ENCODE data around the gene SMC1B. TPM values are rescaled to one million over a fixed set of nuclear protein-coding genes. Genes with fewer than 3 reads are reported as not detected.

Gene SMC1B
- total and polyA plus RNA-seq, 10 donors = 0.06 to 0.12 (median 0.10) TPM; not detected in 7

DNA sequence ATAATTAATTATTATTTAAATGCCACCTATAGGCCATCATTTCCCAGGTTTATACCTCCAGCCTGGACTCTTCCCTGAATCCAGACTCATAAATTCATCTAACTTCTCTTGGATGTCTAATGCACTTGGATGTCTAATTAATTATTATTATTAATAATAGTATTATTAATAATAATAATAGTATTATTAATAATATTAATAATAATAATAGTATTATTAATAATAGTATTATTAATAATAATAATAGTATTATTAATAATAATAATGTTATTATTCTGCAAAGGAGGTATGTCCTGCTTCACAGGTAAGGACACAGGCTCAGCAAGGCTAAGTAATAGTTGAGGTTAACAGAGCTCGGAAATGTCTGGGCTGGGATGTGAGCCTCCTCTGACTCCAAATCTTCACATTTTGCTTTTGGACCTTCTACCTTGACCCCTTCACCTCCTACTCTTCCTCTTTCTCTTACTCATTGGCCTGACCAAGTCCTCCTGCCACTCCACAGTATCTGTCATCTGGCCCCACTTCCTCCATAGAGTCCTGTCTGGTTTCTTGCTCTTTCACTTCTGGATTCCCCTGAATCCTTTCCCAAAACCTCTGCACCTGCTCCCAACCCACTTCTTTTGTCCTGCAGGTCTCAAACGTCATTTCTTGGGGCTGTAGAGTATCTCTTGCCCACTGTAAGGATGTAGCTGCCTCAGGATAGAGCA lies 8.1 kb upstream of the SMC1B start:
- peaks cover 0 to under 1% (median 0%) of the 10 kb centered on the region in 8 donors for H3K9me3 ChIP-seq
- H3K4me3 ChIP-seq = no peak overlapping the region
- peaks cover 0 to 8% (median 0%) of the 10 kb centered on the region in 6 donors for H3K4me1 ChIP-seq
- H3K27me3 ChIP-seq (replicated peaks in 1 of 7) = no peaks in the 10 kb centered on the region
- no peak overlapping the region for H3K27ac ChIP-seq
- intact Hi-C loops (cut with DNase I; ENCODE audit: low total_unique reads) = no loop called here
- TF ChIP-seq, protein P1, sequence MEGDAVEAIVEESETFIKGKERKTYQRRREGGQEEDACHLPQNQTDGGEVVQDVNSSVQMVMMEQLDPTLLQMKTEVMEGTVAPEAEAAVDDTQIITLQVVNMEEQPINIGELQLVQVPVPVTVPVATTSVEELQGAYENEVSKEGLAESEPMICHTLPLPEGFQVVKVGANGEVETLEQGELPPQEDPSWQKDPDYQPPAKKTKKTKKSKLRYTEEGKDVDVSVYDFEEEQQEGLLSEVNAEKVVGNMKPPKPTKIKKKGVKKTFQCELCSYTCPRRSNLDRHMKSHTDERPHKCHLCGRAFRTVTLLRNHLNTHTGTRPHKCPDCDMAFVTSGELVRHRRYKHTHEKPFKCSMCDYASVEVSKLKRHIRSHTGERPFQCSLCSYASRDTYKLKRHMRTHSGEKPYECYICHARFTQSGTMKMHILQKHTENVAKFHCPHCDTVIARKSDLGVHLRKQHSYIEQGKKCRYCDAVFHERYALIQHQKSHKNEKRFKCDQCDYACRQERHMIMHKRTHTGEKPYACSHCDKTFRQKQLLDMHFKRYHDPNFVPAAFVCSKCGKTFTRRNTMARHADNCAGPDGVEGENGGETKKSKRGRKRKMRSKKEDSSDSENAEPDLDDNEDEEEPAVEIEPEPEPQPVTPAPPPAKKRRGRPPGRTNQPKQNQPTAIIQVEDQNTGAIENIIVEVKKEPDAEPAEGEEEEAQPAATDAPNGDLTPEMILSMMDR (IDR thresholded peaks at IDR 0.05 in 8 of 11, conservative IDR thresholded peaks at IDR 0.05 in 3 of 11) = no peak
- TF ChIP-seq POLR2A (IDR thresholded peaks at IDR 0.05) (no peak), POLR2AphosphoS5 (IDR thresholded peaks at IDR 0.05) (no peak)
- H3K36me3 ChIP-seq = no peaks in the 10 kb centered on the region
- DNase-seq = no peak
- WGBS, 5 donors = 64 to 75% (median 72%) methylated on average over 2 of the region's 2 CpGs

DNA sequence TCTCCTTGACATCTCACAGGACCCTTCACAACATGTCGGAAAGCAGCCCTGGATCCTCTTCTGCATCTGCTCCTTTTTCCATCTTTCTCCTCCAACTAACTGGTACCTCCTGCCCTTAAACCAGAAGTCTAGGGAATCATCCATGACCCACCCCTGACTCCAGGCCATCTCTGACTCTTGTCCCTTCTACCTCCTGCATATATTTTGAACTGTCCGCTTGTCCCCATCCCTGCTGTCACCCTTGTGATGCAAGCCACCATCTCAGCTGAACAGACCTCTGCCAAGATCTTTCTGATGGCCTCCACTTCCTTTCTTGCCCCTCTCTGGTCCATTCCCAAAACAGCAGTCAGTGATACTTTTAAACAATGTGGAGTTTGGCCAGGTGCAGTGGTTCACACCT lies 7.1 kb upstream of the SMC1B start:
- no peaks in the 10 kb centered on the region for H3K27me3 ChIP-seq (replicated peaks in 1 of 7)
- no peaks in the 10 kb centered on the region for H3K9me3 ChIP-seq
- no peak for DNase-seq
- peaks cover 0 to 8% (median 0%) of the 10 kb centered on the region in 6 donors for H3K4me1 ChIP-seq
- no peak overlapping the region for H3K27ac ChIP-seq
- intact Hi-C loops (cut with DNase I; ENCODE audit: low total_unique reads) = no loop called here
- TF ChIP-seq POLR2AphosphoS5 (IDR thresholded peaks at IDR 0.05) (no peak), POLR2A (IDR thresholded peaks at IDR 0.05) (no peak)
- TF ChIP-seq, protein P1 (IDR thresholded peaks at IDR 0.05 in 8 of 11, conservative IDR thresholded peaks at IDR 0.05 in 3 of 11) = no peak
- no peak overlapping the region for H3K4me3 ChIP-seq
- 95 to 98% (median 96%) methylated on average over 2 of the region's 2 CpGs for whole genome bisulfite sequencing, 5 donors
- H3K36me3 ChIP-seq = no peaks in the 10 kb centered on the region

DNA sequence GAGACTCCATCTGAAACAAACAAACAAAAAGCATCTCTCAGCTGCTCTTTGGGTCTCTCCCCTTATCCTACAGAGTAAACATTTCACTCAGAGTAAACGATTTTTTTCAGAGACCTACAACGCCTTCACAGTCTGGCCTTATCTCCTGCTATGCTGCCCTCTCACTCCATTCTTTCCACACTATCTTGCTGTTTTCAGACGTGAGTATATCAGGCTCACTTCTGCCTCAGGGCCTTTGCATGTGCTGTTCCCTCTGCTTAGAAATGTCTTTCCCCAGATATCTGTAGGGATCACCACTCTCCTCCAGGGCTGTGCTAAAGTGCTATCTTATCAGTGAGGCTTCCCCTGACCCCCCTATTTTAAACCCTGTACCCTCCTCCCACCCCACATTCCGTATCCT lies 6.6 kb upstream of the SMC1B start:
- Histone ChIP-seq H3K36me3 (no peaks in the 10 kb centered on the region), H3K9me3 (no peaks in the 10 kb centered on the region), H3K4me3 (no peak overlapping the region), H3K27ac (no peak overlapping the region), H3K4me1 (peaks cover 0 to 8% (median 0%) of the 10 kb centered on the region in 6 donors), H3K27me3 (replicated peaks in 1 of 7) (no peaks in the 10 kb centered on the region)
- no peak for TF ChIP-seq POLR2A (IDR thresholded peaks at IDR 0.05)
- TF ChIP-seq, protein P1 (IDR thresholded peaks at IDR 0.05 in 8 of 11, conservative IDR thresholded peaks at IDR 0.05 in 3 of 11) = no peak
- no peak for TF ChIP-seq POLR2AphosphoS5 (IDR thresholded peaks at IDR 0.05)
- intact Hi-C loops (cut with DNase I; ENCODE audit: low total_unique reads) = no loop called here
- 83 to 93% (median 88%) methylated on average over 4 of the region's 4 CpGs for WGBS, 5 donors
- DNase-seq = no peak

DNA sequence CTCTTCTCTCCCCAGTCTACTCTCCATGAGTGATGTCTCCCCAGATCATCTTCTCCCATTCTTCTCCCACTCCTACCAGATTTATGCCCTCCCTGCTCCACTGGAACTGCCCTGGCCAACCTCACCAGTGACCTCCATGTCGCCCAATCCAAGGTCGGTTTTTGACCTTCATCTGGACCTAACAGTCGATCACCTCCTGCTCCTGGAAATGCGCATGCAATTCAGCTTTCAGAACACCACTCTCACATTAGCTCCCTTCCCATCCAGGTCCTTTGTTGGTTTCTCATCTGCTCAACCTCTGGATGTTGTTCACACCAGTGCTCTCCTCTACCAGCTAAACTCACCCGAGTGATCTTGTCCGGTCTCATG lies 5.4 kb upstream of the SMC1B start:
- H3K4me3 ChIP-seq = no peak overlapping the region
- H3K4me1 ChIP-seq = peaks cover 0 to 11% (median 4%) of the 10 kb centered on the region in 6 donors
- WGBS, 5 donors = 89 to 93% (median 91%) methylated on average over 6 of the region's 6 CpGs
- no peak for DNase-seq
- H3K36me3 ChIP-seq = no peaks in the 10 kb centered on the region
- no peaks in the 10 kb centered on the region for H3K9me3 ChIP-seq
- intact Hi-C loops (cut with DNase I; ENCODE audit: low total_unique reads) = no loop called here
- H3K27ac ChIP-seq = no peak overlapping the region
- TF ChIP-seq, protein P1 (IDR thresholded peaks at IDR 0.05 in 8 of 11, conservative IDR thresholded peaks at IDR 0.05 in 3 of 11) = no peak
- TF ChIP-seq POLR2A (IDR thresholded peaks at IDR 0.05) (no peak), POLR2AphosphoS5 (IDR thresholded peaks at IDR 0.05) (no peak)
- peaks cover 0 to 5% (median 0%) of the 10 kb centered on the region in 7 donors for H3K27me3 ChIP-seq (replicated peaks in 1 of 7)

Data from spleen (tissue), 11 donors.